ENCODE results near the gene CYFIP1. TPM values are rescaled to one million over a fixed set of nuclear protein-coding genes. Genes with fewer than 3 reads are reported as not detected.

The CYFIP1 gene
- total RNA-seq, 1 donor from 2014 or later = 59.5 TPM

GRCh38 chr15:22958487-22959280 lies 21.5 kb downstream of the CYFIP1 start:
- no peak for FAIRE-seq
- no peak for TF ChIP-seq CTCF (IDR thresholded peaks at IDR 0.05; ENCODE audit: insufficient read depth, low read length, severe bottlenecking)
- Histone ChIP-seq H3K27me3 (ENCODE audit: control insufficient read depth, insufficient read depth, low read length) (no peaks in the 10 kb centered on the region), H3K4me3 (ENCODE audit: low read depth, low read length) (no peak overlapping the region), H3K36me3 (ENCODE audit: control insufficient read depth, insufficient read depth, low read length) (no peaks in the 10 kb centered on the region)
- DNase-seq (ENCODE audit: low read depth) = no peak

- DNase-seq (ENCODE audit: low read depth) = no peak
- no peak for FAIRE-seq
- no peak for TF ChIP-seq CTCF (IDR thresholded peaks at IDR 0.05; ENCODE audit: insufficient read depth, low read length, severe bottlenecking)
- Histone ChIP-seq H3K27me3 (ENCODE audit: control insufficient read depth, insufficient read depth, low read length) (no peaks in the 10 kb centered on the region), H3K4me3 (ENCODE audit: low read depth, low read length) (no peak overlapping the region), H3K36me3 (ENCODE audit: control insufficient read depth, insufficient read depth, low read length) (no peaks in the 10 kb centered on the region)
Observed at GRCh38 chr15:22956978-22957260, 23.2 kb downstream of the CYFIP1 start.

GRCh38 chr15:22956257-22956977 lies 23.8 kb downstream of the CYFIP1 start:
- Histone ChIP-seq H3K4me3 (ENCODE audit: low read depth, low read length) (no peak overlapping the region), H3K36me3 (ENCODE audit: control insufficient read depth, insufficient read depth, low read length) (no peaks in the 10 kb centered on the region), H3K27me3 (ENCODE audit: control insufficient read depth, insufficient read depth, low read length) (no peaks in the 10 kb centered on the region)
- DNase-seq (ENCODE audit: low read depth) (no peak), FAIRE-seq (no peak)
- no peak for TF ChIP-seq CTCF (IDR thresholded peaks at IDR 0.05; ENCODE audit: insufficient read depth, low read length, severe bottlenecking)

GRCh38 chr15:22955544-22956119 lies 24.5 kb downstream of the CYFIP1 start:
- no peak for TF ChIP-seq CTCF (IDR thresholded peaks at IDR 0.05; ENCODE audit: insufficient read depth, low read length, severe bottlenecking)
- H3K36me3 ChIP-seq (ENCODE audit: control insufficient read depth, insufficient read depth, low read length) = no peaks in the 10 kb centered on the region
- DNase-seq (ENCODE audit: low read depth) (no peak), FAIRE-seq (no peak)
- H3K27me3 ChIP-seq (ENCODE audit: control insufficient read depth, insufficient read depth, low read length) = no peaks in the 10 kb centered on the region
- H3K4me3 ChIP-seq (ENCODE audit: low read depth, low read length) = no peak overlapping the region

- DNase-seq (ENCODE audit: low read depth) (no peak), FAIRE-seq (no peak)
- no peak for TF ChIP-seq CTCF (IDR thresholded peaks at IDR 0.05; ENCODE audit: insufficient read depth, low read length, severe bottlenecking)
- Histone ChIP-seq H3K4me3 (ENCODE audit: low read depth, low read length) (no peak overlapping the region), H3K27me3 (ENCODE audit: control insufficient read depth, insufficient read depth, low read length) (no peaks in the 10 kb centered on the region), H3K36me3 (ENCODE audit: control insufficient read depth, insufficient read depth, low read length) (no peaks in the 10 kb centered on the region)
Observed at GRCh38 chr15:22954798-22955543, 25.2 kb downstream of the CYFIP1 start.
